Activated naive CD8-positive, alpha-beta T cell treated with anti-CD3 and anti-CD28 coated beads for 36 hours (primary cell): ENCODE results near the gene IL31. TPM values are rescaled to one million over a fixed set of nuclear protein-coding genes. Genes with fewer than 3 reads are reported as not detected.

Experiments used
- DNase-seq: peaks from one replicate; pipeline ENCODE4 v3.0.0; 2021
- H3K27ac Mint-ChIP-seq: one replicate; pipeline ENCODE4 v1.8.0; 2022; ENCODE audit warnings: mild to moderate bottlenecking, moderate library complexity, mixed read lengths
- H3K27me3 Mint-ChIP-seq: one replicate; pipeline ENCODE4 v1.8.0; 2022; ENCODE audit warnings: mild to moderate bottlenecking, mixed read lengths
- H3K36me3 Mint-ChIP-seq: one replicate; pipeline ENCODE4 v1.8.0; 2021; ENCODE audit warnings: mild to moderate bottlenecking, mixed read lengths
- H3K4me1 Mint-ChIP-seq: one replicate; pipeline ENCODE4 v1.8.0; 2021; ENCODE audit warnings: mixed read lengths
- H3K4me3 Mint-ChIP-seq: one replicate; pipeline ENCODE4 v1.8.0; 2022; ENCODE audit warnings: mild to moderate bottlenecking, moderate library complexity, mixed read lengths
- H3K9me3 Mint-ChIP-seq: one replicate; pipeline ENCODE4 v1.8.0; 2022; ENCODE audit warnings: mixed read lengths
- total RNA-seq, 2 experiments: library from RNA; stranded (reverse); gene quantifications; one replicate each; pipeline ENCODE4 v1.2.3, GENCODE V29; 2021

The IL31 gene
- total RNA-seq, 2 experiments from 2014 or later: not detected

DNA sequence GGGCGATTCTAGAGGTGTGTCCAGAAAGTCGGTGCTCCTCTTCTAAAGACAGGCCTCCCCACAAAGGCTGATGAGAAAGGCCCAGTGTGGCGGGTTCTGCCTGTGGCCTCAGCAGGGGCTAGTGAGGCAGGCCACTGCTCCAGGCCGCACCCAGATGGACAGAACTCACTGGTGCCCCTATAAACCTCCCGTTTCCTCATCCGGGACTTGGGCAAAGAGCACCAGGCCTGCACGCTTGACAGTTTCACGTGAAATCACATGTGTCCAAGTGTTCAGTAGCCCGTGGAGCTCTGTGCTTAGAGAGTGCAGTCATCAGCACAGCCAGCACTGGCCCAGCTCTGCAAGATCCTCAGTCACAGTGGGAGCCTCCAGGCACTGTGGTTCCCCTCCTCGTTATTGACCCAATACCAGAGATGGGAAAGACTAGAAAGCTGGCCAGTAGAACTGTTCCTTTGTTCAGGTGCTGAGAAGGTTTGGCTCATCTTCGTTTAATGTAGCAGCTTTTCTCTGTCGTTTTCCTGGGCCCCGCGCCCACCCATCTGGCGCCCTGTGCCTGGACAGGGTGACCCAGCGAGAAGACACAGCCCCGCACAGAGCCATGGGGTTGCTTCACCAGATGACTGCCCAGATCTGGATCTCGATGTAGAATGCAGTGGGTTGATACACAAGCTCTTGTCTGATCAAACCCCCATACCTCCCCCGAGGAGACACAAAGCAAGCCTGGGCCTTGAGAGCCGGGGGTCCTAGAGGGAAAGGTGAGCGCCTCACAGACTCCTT lies 26.3 kb downstream of the IL31 start:
- no peak overlapping the region for H3K27ac Mint-ChIP-seq
- H3K4me3 Mint-ChIP-seq: no peak overlapping the region
- no peaks in the 10 kb centered on the region for H3K27me3 Mint-ChIP-seq
- H3K36me3 Mint-ChIP-seq: no peaks in the 10 kb centered on the region
- DNase-seq: no peak
- H3K9me3 Mint-ChIP-seq: no peaks in the 10 kb centered on the region
- H3K4me1 Mint-ChIP-seq: no peaks in the 10 kb centered on the region

DNA sequence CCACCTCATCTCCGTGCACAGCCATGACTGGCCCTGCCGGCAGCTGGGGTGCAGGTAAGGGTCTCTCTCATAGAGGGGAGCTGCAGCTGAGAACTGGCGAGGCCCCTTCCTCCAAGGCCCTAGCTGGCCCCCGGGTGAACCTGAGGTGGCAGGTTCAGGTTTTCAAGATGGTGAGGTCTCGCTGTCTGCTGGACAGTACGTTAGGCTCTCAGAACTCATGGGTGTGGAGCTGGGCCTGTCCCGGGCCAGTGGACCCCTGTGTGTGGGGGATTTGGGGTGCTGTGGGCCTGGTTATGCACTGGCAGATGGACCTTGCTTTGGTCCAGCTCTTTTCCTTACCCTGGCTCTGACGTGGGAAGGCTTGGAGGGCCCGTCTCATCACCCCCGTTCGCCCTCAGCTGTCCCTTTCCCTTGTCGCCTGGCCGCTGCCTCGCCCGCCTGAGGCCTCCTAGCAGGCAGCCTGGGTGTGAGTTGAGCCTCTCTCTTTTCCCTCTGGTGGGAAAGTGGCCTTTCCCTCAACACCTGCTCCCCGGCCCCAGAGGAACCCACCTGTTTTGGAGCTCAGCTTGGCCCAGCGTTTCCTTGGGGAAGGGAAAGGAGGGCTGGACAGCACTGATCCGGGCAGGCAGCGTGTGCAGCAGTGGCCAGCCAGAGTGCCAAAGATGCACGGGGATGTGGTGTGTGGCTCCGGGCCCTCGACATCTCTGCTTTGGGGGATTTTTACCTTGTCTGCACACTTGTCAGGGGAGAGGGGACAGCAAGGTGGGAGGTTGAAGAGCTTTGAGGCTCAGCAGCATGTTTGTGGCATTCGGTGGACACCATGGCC lies 28.3 kb downstream of the IL31 start:
- Mint-ChIP-seq H3K27ac (peak overlapping the region; percentile 6), H3K36me3 (no peaks in the 10 kb centered on the region), H3K4me1 (no peaks in the 10 kb centered on the region), H3K9me3 (no peaks in the 10 kb centered on the region), H3K27me3 (no peaks in the 10 kb centered on the region), H3K4me3 (no peak overlapping the region)
- no peak for DNase-seq

DNA sequence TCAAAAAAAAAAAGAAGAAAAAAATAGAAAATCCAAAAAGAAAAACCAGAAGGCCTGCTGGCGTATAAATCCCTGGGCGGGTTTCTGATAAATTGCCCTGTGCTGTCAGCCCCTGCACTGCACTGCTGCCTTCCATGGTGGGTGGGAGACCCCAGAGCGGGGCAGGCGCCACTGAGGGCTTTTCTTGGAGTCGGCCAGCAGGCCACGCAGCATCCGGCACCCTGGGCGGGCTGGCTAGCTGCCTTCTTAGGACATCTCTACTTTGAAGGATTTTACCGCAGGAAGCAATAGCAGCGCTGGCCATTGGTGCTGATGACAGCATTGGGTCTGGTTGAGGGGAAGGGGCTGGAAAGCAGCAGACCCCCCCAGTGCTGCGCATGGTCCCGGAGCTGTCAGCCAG lies 29.1 kb downstream of the IL31 start:
- H3K4me3 Mint-ChIP-seq: no peak overlapping the region
- no peaks in the 10 kb centered on the region for H3K27me3 Mint-ChIP-seq

DNA sequence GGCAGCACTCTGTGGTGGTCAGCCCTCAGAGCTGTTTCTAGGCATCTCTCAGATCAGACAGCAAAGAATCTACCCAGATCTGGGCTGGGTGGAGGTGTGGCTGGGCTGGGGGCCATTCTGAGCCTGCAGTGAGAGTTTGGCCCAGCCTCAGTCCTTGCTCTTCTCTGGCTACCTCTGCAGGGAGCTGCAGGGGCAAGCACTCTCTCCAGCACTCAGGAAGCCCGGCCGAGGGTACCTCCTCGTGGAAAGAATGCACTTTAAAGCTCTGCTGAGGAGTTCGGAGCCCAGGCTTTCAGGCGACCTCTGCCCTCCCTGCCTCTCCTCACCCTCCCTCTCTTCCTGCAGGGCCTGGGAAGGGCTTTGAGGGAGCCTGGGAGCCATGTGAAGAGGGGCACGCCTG lies 31.2 kb downstream of the IL31 start:
- H3K27ac Mint-ChIP-seq: no peak overlapping the region
- H3K4me1 Mint-ChIP-seq: no peaks in the 10 kb centered on the region
- DNase-seq: no peak
- H3K27me3 Mint-ChIP-seq: no peaks in the 10 kb centered on the region
- no peaks in the 10 kb centered on the region for H3K36me3 Mint-ChIP-seq
- H3K4me3 Mint-ChIP-seq: no peak overlapping the region
- H3K9me3 Mint-ChIP-seq: no peaks in the 10 kb centered on the region

More for the DNA sequence above, 29.1 kb downstream of the IL31 start:
- Mint-ChIP-seq H3K4me1 (no peaks in the 10 kb centered on the region), H3K27ac (no peak overlapping the region), H3K9me3 (no peaks in the 10 kb centered on the region), H3K36me3 (no peaks in the 10 kb centered on the region)
- DNase-seq: no peak

DNA sequence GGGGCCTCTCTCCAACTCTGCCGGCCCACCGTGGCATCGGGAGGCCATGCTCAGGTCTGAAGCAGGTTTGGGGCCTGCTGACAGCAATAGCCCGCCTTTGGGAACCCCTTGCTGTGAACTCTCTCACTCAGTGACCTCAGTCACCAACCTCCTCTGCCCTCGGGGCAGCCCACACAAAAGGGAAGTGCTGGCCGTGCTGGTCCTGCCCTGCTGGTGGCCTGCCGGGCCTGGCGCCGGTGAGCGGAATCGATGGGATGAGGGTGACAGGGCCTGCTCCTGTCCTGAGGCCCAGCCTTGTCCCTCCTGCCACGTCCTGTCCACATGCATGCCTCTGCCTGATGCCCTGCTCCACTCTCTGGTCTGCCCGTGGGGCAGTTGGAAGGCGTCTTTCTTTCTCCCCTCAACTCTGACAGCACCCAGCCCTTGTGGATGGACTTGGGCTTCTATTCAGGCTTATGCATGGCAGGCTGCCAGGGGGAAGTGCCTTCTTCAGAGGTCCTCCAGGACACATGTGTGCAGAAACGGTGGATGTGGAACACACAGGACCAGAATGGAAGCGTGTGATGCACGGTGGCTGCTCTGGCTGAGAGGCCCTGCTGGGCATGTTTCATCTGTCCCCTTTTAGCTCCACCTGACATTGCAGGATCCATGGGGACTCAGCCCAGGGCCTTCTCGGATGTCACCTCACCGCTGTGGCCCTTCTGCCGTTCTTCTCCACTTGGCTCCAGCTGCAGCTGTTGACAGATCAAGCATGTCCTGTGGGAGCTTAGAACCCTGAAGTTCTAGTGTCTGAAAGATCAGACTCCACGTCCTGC lies 31.9 kb downstream of the IL31 start:
- DNase-seq: no peak
- H3K27me3 Mint-ChIP-seq: no peaks in the 10 kb centered on the region
- no peaks in the 10 kb centered on the region for H3K4me1 Mint-ChIP-seq
- no peaks in the 10 kb centered on the region for H3K36me3 Mint-ChIP-seq
- no peak overlapping the region for H3K27ac Mint-ChIP-seq
- no peak overlapping the region for H3K4me3 Mint-ChIP-seq
- H3K9me3 Mint-ChIP-seq: no peaks in the 10 kb centered on the region

DNA sequence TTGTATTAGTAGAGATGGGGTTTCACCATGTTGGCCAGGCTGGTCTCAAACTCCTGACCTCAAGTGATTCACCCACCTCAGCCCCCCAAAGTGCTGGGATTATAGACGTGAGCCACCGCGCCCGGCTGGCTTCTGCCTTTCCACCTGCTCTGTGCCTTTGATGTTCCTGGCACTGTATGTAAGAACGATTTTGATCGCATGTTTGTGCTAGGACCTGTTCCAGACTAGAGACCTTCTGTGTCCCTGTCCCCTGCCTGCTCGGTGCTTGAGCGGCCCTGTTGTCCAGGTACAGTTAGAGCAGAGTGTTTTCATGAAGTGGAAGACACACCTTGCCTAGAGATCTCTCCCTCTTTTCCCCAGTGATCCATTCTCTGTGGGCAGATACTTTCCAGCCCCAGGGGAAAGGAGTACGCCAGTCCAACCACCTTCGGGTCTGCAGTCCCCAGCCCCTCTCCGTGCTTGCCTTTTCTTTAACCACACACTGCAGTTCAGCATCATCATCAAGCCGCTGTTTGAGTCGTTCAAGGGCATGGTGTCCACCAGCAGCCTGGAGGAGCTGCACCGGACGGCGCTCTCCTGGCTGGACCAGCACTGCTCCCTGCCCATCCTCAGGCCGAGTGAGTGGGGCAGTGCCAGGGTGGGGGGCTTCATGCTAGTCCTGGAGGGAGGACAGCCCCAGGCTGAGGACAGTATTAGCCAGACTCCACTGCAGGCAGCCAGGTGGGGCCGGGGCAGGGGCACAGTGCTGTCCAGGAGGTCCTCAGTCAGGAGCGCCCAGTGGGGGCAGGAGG lies 33.4 kb downstream of the IL31 start:
- Mint-ChIP-seq H3K4me3 (no peak overlapping the region), H3K9me3 (no peaks in the 10 kb centered on the region), H3K36me3 (peaks cover under 1% of the 10 kb centered on the region), H3K27me3 (no peaks in the 10 kb centered on the region), H3K27ac (no peak overlapping the region), H3K4me1 (no peaks in the 10 kb centered on the region)
- DNase-seq: no peak

DNA sequence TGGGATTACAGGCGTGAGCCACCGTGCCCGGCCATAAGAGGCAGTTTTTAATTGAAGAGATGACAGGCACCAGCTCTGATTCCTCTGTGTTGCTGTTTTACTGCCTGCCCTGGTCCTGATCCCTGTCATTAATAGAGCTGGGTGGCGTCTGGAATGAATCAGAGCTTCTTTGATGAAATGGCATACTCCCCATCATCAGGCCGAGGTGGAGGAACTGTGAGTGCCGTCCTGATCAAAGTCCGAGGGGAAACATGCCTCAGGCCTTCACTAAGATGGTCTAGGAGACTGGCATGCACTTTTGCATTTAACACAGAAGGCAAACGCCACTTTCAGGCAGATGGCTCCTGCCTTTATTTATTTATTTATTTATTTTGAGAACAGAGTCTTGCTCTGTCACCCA lies 34.1 kb downstream of the IL31 start:
- no peaks in the 10 kb centered on the region for H3K9me3 Mint-ChIP-seq
- H3K4me1 Mint-ChIP-seq: no peaks in the 10 kb centered on the region
- H3K4me3 Mint-ChIP-seq: no peak overlapping the region
- no peak for DNase-seq
- H3K36me3 Mint-ChIP-seq: peaks cover 3% of the 10 kb centered on the region
- no peaks in the 10 kb centered on the region for H3K27me3 Mint-ChIP-seq
- no peak overlapping the region for H3K27ac Mint-ChIP-seq

DNA sequence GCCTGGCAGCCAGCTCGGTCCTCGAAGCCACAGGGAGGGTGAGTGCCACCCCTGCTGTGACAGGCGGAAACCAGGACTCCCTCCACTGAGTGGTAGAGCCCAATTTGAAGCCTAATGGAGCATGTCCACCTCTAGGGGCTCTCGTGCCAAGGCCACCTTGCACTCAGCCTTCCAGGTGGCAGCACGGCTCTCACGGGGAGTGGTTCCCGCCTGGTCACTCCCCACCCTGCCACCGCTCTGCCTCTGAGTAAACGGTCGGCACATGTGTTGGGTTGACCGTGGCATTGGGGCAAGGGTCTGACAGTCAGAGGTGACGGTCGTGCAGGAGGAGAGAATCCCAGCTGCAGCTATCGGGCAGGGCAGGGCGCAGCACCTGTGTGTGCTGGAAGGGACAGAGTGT lies 34.8 kb downstream of the IL31 start:
- H3K4me3 Mint-ChIP-seq: no peak overlapping the region
- no peaks in the 10 kb centered on the region for H3K9me3 Mint-ChIP-seq
- no peak overlapping the region for H3K27ac Mint-ChIP-seq
- H3K4me1 Mint-ChIP-seq: no peaks in the 10 kb centered on the region
- no peak for DNase-seq
- H3K27me3 Mint-ChIP-seq: no peaks in the 10 kb centered on the region
- peaks cover 3% of the 10 kb centered on the region for H3K36me3 Mint-ChIP-seq

DNA sequence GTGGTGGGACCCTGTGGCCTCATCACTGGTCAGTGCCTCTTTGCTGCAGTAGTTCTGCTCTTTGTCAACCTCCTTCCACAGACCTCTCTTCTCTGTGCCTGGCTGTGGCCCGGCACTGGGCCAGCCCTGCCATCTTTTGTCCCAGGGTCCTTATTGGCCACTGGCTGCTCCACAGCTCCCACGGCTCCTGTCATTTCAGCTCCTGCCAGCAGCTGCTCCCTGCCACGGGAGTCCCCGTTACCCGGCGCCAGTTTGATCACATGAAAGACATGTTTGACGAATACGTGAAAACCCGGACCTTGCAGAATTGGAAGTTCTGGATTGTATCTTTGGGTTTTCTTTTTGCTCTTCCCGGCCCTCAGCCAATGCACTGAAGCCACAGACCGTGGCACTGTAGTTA lies 35.4 kb downstream of the IL31 start:
- H3K9me3 Mint-ChIP-seq: no peaks in the 10 kb centered on the region
- DNase-seq: no peak
- H3K4me3 Mint-ChIP-seq: no peak overlapping the region
- no peak overlapping the region for H3K27ac Mint-ChIP-seq
- H3K27me3 Mint-ChIP-seq: no peaks in the 10 kb centered on the region
- peaks cover 6% of the 10 kb centered on the region for H3K36me3 Mint-ChIP-seq
- no peaks in the 10 kb centered on the region for H3K4me1 Mint-ChIP-seq

DNA sequence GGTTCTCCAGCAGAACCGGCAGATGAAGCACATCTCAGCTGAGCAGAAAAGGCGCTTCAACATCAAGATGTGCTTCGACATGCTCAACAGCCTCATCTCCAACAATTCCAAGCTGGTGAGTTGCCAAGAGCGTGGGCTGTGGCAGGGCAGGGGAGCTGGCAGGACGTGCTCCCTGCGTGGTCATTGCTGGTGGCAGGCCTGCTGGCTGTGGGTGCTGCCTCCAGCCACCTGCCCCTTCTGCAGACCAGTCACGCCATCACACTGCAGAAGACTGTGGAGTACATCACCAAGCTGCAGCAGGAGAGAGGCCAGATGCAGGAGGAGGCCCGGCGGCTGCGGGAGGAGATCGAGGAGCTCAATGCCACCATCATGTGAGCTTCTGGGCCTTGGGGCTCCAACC lies 35.8 kb downstream of the IL31 start:
- Mint-ChIP-seq H3K36me3 (peaks cover 10% of the 10 kb centered on the region), H3K27me3 (no peaks in the 10 kb centered on the region), H3K9me3 (no peaks in the 10 kb centered on the region), H3K27ac (no peak overlapping the region), H3K4me3 (no peak overlapping the region), H3K4me1 (no peaks in the 10 kb centered on the region)
- no peak for DNase-seq

DNA sequence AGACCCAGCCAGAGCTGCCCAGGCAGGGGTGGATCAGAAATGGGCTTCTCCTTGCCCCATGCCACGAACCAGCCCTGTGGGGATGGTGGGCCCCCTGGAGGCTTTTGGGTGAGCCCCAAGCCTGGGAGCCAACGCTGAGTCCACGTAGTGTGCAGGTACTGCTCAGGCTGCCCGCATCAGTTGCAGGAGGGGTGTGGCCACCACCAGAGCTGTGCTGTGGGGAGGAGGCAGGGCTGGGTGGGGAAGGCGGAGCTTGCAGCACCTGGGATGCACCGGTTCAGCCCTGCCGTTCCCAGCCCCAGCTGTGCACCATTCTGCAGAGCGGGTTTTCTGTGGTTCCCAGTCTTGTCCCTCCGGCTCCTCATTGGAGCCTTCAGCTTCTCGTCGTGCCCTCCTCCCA lies 36.3 kb downstream of the IL31 start:
- H3K4me3 Mint-ChIP-seq: no peak overlapping the region
- no peaks in the 10 kb centered on the region for H3K9me3 Mint-ChIP-seq
- H3K36me3 Mint-ChIP-seq: peaks cover 12% of the 10 kb centered on the region
- no peak for DNase-seq
- H3K27me3 Mint-ChIP-seq: no peaks in the 10 kb centered on the region
- no peaks in the 10 kb centered on the region for H3K4me1 Mint-ChIP-seq
- H3K27ac Mint-ChIP-seq: no peak overlapping the region

DNA sequence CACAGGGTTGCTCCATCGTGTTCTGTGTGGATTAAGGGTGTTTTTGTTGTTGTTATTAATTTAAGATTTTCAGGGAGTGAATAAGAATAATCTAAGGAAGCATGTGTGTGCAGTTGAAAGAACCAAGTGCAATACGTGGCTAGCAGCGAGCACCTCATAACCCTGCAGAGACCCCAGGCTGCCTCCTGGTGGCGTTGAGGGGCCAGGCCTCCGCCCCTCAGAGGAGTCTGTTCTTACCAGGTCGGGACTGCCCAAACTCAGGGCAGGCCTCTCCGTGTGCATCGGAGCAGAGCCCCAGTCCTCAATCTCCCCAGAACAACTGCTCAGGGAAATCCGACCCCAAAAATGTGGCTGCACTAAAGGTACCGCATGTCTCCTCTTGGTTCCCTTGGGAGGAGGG lies 36.8 kb downstream of the IL31 start:
- Mint-ChIP-seq H3K9me3 (no peaks in the 10 kb centered on the region), H3K27ac (no peak overlapping the region)

DNA sequence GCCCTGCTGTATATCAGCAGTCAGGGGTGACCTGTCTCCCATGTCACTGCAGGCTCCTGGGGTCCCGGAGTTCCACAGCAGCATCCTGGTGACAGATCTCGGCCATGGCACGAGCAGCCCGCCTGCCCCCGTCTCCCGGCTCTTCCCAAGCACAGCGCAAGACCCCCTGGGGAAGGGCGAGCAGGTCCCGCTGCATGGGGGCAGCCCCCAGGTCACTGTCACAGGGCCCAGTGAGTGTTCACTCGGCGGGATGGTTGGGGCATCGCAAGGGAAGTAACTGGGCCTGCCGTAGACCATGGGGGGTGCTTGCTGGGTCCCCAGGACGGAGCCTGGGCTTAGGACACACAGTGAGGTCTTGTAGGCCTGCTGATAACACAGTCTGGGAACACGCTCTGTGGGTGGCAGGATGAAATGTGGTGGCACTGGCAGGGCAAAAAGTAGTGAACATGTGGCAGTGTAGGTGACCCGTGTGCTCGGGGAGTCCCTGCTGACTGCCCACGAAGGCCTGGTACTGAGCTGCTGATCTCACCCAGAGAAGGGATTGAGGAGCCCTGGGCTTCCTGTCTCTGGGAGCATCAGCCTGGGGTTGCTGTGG lies 38.5 kb downstream of the IL31 start:
- H3K36me3 Mint-ChIP-seq: peaks cover 12% of the 10 kb centered on the region

More for the DNA sequence above, 36.8 kb downstream of the IL31 start:
- Mint-ChIP-seq H3K4me3 (no peak overlapping the region), H3K4me1 (no peaks in the 10 kb centered on the region), H3K36me3 (peaks cover 12% of the 10 kb centered on the region), H3K27me3 (no peaks in the 10 kb centered on the region)
- DNase-seq: no peak

DNA sequence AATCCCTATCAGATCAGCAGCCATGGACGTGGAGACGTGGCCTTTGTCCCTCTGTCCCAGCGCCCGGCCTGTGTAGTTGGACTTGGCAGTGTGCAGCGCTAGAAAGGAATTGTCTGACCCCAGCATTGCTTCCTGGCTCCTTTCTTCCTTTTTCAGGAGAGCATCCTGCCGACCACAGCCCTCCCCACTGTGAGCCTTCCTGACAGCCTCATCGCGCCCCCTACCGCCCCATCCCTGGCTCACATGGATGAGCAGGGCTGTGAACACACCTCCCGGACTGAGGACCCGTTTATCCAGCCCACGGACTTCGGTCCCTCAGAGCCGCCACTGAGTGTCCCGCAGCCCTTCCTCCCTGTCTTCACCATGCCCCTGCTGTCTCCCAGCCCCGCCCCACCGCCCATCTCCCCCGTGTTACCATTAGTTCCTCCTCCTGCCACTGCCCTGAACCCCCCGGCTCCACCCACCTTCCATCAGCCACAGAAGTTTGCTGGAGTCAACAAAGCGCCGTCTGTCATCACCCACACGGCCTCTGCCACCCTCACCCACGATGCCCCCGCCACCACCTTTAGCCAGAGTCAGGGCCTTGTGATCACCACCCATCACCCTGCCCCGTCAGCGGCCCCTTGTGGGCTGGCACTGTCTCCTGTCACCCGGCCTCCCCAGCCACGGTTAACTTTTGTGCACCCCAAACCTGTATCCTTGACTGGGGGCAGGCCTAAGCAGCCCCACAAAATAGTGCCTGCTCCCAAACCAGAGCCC lies 40.6 kb downstream of the IL31 start:
- H3K9me3 Mint-ChIP-seq: no peaks in the 10 kb centered on the region
- no peaks in the 10 kb centered on the region for H3K27me3 Mint-ChIP-seq
- H3K4me1 Mint-ChIP-seq: no peaks in the 10 kb centered on the region
- H3K27ac Mint-ChIP-seq: no peak overlapping the region
- no peak for DNase-seq
- no peak overlapping the region for H3K4me3 Mint-ChIP-seq
- H3K36me3 Mint-ChIP-seq: peaks cover 12% of the 10 kb centered on the region

More for the DNA sequence above, 38.5 kb downstream of the IL31 start:
- Mint-ChIP-seq H3K27ac (no peak overlapping the region), H3K4me1 (no peaks in the 10 kb centered on the region), H3K4me3 (no peak overlapping the region), H3K9me3 (no peaks in the 10 kb centered on the region), H3K27me3 (no peaks in the 10 kb centered on the region)
- no peak for DNase-seq
